ENCODE results near the gene PARP1. TPM values are rescaled to one million over a fixed set of nuclear protein-coding genes. Genes with fewer than 3 reads are reported as not detected.
A peak's percentile ranks its signal among the peaks of the same experiment; 100 is the strongest.
"Not testable (repeated sequence)": the region's sequence is repeated elsewhere in the genome, so short reads cannot be mapped to it uniquely, and the experiment has no call there.

PARP1 gene
- total RNA-seq, 8 experiments from 2014 or later = 51.4 to 243 (median 118) TPM

GRCh38 chr1:226349801-226350518 lies 57.9 kb downstream of the PARP1 start:
- in situ Hi-C loops (cut with MboI; ENCODE audit: low pct_unique_long_range_greater_than_20kb in 2 of 9, low sequenced_read_pairs in 9 of 9, unreplicated experiment in 9 of 9) = no loop called here
- Histone ChIP-seq H3K27ac (no peak overlapping the region), H3K4me3 (no peak overlapping the region), H3K4me1 (replicated peaks in 1 of 2) (peaks cover 5% of the 10 kb centered on the region in 2 donors)
- WGBS, 10 experiments = 20 to 100% (median 75%) methylated on average over 1 to 17 of the region's 18 CpGs; no CpG with 5 or more reads in 1 of the 10 experiments
- peak in 2 of 8 experiments; percentile 14 to 20 for ATAC-seq (replicated peaks in 6 of 8)

- in situ Hi-C loops (cut with MboI; ENCODE audit: low pct_unique_long_range_greater_than_20kb in 2 of 9, low sequenced_read_pairs in 9 of 9, unreplicated experiment in 9 of 9) = no loop called here
- WGBS, 10 experiments = 63 to 100% (median 94%) methylated on average over 1 to 9 of the region's 11 CpGs; no CpG with 5 or more reads in 5 of the 10 experiments
Observed at GRCh38 chr1:226349081-226349480, 58.8 kb downstream of the PARP1 start.

GRCh38 chr1:226344441-226345259 lies 63.2 kb downstream of the PARP1 start:
- Histone ChIP-seq H3K27ac (no peak overlapping the region), H3K4me1 (replicated peaks in 1 of 2) (no peaks in the 10 kb centered on the region), H3K4me3 (no peak overlapping the region)
- in situ Hi-C loops (cut with MboI; ENCODE audit: low pct_unique_long_range_greater_than_20kb in 2 of 9, low sequenced_read_pairs in 9 of 9, unreplicated experiment in 9 of 9) = no loop called here
- 24 to 81% (median 67%) methylated on average over 2 to 8 of the region's 8 CpGs; no CpG with 5 or more reads in 1 of the 10 experiments for WGBS, 10 experiments
- no peak for ATAC-seq (replicated peaks in 6 of 8)

More at GRCh38 chr1:226349081-226349480, 58.8 kb downstream of the PARP1 start:
- Histone ChIP-seq H3K27ac (no peak overlapping the region), H3K4me3 (no peak overlapping the region), H3K4me1 (replicated peaks in 1 of 2) (peaks cover 5% of the 10 kb centered on the region in 2 donors)
- no peak for ATAC-seq (replicated peaks in 6 of 8)

GRCh38 chr1:226342656-226343055 lies 65.2 kb downstream of the PARP1 start:
- Histone ChIP-seq H3K4me3 (no peak overlapping the region), H3K27ac (no peak overlapping the region), H3K4me1 (replicated peaks in 1 of 2) (no peaks in the 10 kb centered on the region)
- in situ Hi-C loops (cut with MboI; ENCODE audit: low pct_unique_long_range_greater_than_20kb in 2 of 9, low sequenced_read_pairs in 9 of 9, unreplicated experiment in 9 of 9) = no loop called here
- WGBS, 10 experiments = 40 to 78% (median 68%) methylated on average over 1 to 2 of the region's 2 CpGs; no CpG with 5 or more reads in 6 of the 10 experiments
- no peak for ATAC-seq (replicated peaks in 6 of 8)

GRCh38 chr1:226340111-226340510 lies 67.8 kb downstream of the PARP1 start:
- in situ Hi-C loops (cut with MboI; ENCODE audit: low pct_unique_long_range_greater_than_20kb in 2 of 9, low sequenced_read_pairs in 9 of 9, unreplicated experiment in 9 of 9); H3K27ac ChIP-seq; H3K4me1 ChIP-seq (replicated peaks in 1 of 2); H3K4me3 ChIP-seq; ATAC-seq (replicated peaks in 6 of 8): not testable (repeated sequence)
- 60 to 89% (median 82%) methylated on average over 1 to 3 of the region's 3 CpGs; no CpG with 5 or more reads in 4 of the 10 experiments for WGBS, 10 experiments

- Histone ChIP-seq H3K4me1 (replicated peaks in 1 of 2) (peaks cover 0 to 2% of the 10 kb centered on the region in 2 donors), H3K4me3 (no peak overlapping the region), H3K27ac (no peak overlapping the region)
- peak in 4 of 8 experiments; percentile 31 to 70 (median 56) for ATAC-seq (replicated peaks in 6 of 8)
- 3 to 75% (median 67%) methylated on average over 1 to 8 of the region's 8 CpGs for WGBS, 10 experiments
- in situ Hi-C loops (cut with MboI; ENCODE audit: low pct_unique_long_range_greater_than_20kb in 2 of 9, low sequenced_read_pairs in 9 of 9, unreplicated experiment in 9 of 9) = no loop called here
Observed at GRCh38 chr1:226337276-226337875, 70.5 kb downstream of the PARP1 start.

GRCh38 chr1:226335661-226336060 lies 72.2 kb downstream of the PARP1 start:
- in situ Hi-C loops (cut with MboI; ENCODE audit: low pct_unique_long_range_greater_than_20kb in 2 of 9, low sequenced_read_pairs in 9 of 9, unreplicated experiment in 9 of 9) = no loop called here
- Histone ChIP-seq H3K4me3 (no peak overlapping the region), H3K4me1 (replicated peaks in 1 of 2) (peaks cover 0 to 2% of the 10 kb centered on the region in 2 donors), H3K27ac (no peak overlapping the region)
- peak in 2 of 8 experiments; percentile 10 to 11 for ATAC-seq (replicated peaks in 6 of 8)
- WGBS, 10 experiments = 79 to 100% (median 82%) methylated on average over 1 of the region's 1 CpG; no CpG with 5 or more reads in 6 of the 10 experiments

- H3K4me1 ChIP-seq (replicated peaks in 1 of 2) = peaks cover 0 to 2% of the 10 kb centered on the region in 2 donors
- H3K27ac ChIP-seq = no peak overlapping the region
- H3K4me3 ChIP-seq = no peak overlapping the region
- no peak for ATAC-seq (replicated peaks in 6 of 8)
- in situ Hi-C loops (cut with MboI; ENCODE audit: low pct_unique_long_range_greater_than_20kb in 2 of 9, low sequenced_read_pairs in 9 of 9, unreplicated experiment in 9 of 9) = no loop called here
- WGBS, 10 experiments = 0 to 95% (median 81%) methylated on average over 1 to 2 of the region's 2 CpGs
Observed at GRCh38 chr1:226332947-226333346, 74.9 kb downstream of the PARP1 start.

GRCh38 chr1:226329237-226329636 lies 78.7 kb downstream of the PARP1 start:
- WGBS, 10 experiments = 0 to 100% (median 86%) methylated on average over 1 to 3 of the region's 3 CpGs; no CpG with 5 or more reads in 1 of the 10 experiments
- ATAC-seq (replicated peaks in 6 of 8) = no peak
- in situ Hi-C loops (cut with MboI; ENCODE audit: low pct_unique_long_range_greater_than_20kb in 2 of 9, low sequenced_read_pairs in 9 of 9, unreplicated experiment in 9 of 9) = no loop called here
- Histone ChIP-seq H3K4me1 (replicated peaks in 1 of 2) (peaks cover 0 to 2% of the 10 kb centered on the region in 2 donors), H3K4me3 (no peak overlapping the region), H3K27ac (no peak overlapping the region)

GRCh38 chr1:226327761-226328162 lies 80.1 kb downstream of the PARP1 start:
- no peak overlapping the region for H3K27ac ChIP-seq
- no peak overlapping the region for H3K4me3 ChIP-seq
- ATAC-seq (replicated peaks in 6 of 8) = no peak
- whole genome bisulfite sequencing, 10 experiments = 46 to 100% (median 67%) methylated on average over 1 to 2 of the region's 2 CpGs; no CpG with 5 or more reads in 1 of the 10 experiments
- in situ Hi-C loops (cut with MboI; ENCODE audit: low pct_unique_long_range_greater_than_20kb in 2 of 9, low sequenced_read_pairs in 9 of 9, unreplicated experiment in 9 of 9) = no loop called here
- H3K4me1 ChIP-seq (replicated peaks in 1 of 2) = no peaks in the 10 kb centered on the region

- in situ Hi-C loops (cut with MboI; ENCODE audit: low pct_unique_long_range_greater_than_20kb in 2 of 9, low sequenced_read_pairs in 9 of 9, unreplicated experiment in 9 of 9) = no loop called here
- Histone ChIP-seq H3K4me3 (no peak overlapping the region), H3K27ac (no peak overlapping the region), H3K4me1 (replicated peaks in 1 of 2) (no peaks in the 10 kb centered on the region)
- 0 to 57% (median 27%) methylated on average over 1 of the region's 1 CpG; no CpG with 5 or more reads in 4 of the 10 experiments for WGBS, 10 experiments
- peak in 2 of 8 experiments; percentile 29 to 40 for ATAC-seq (replicated peaks in 6 of 8)
Observed at GRCh38 chr1:226325178-226325577, 82.7 kb downstream of the PARP1 start.

- ATAC-seq (replicated peaks in 6 of 8) = no peak
- Histone ChIP-seq H3K4me1 (replicated peaks in 1 of 2) (no peaks in the 10 kb centered on the region), H3K4me3 (no peak overlapping the region), H3K27ac (no peak overlapping the region)
- in situ Hi-C loops (cut with MboI; ENCODE audit: low pct_unique_long_range_greater_than_20kb in 2 of 9, low sequenced_read_pairs in 9 of 9, unreplicated experiment in 9 of 9) = no loop called here
Observed at GRCh38 chr1:226324479-226324878, 83.4 kb downstream of the PARP1 start.

- Histone ChIP-seq H3K4me3 (no peak overlapping the region), H3K4me1 (replicated peaks in 1 of 2) (no peaks in the 10 kb centered on the region), H3K27ac (no peak overlapping the region)
- 39 to 100% (median 90%) methylated on average over 1 to 3 of the region's 3 CpGs; no CpG with 5 or more reads in 2 of the 10 experiments for WGBS, 10 experiments
- no peak for ATAC-seq (replicated peaks in 6 of 8)
- in situ Hi-C loops (cut with MboI; ENCODE audit: low pct_unique_long_range_greater_than_20kb in 2 of 9, low sequenced_read_pairs in 9 of 9, unreplicated experiment in 9 of 9) = no loop called here
Observed at GRCh38 chr1:226322986-226323385, 84.9 kb downstream of the PARP1 start.

Data from motor neuron (in vitro differentiated cells).